Measurements from ENCODE around the gene PDE7B. TPM values are rescaled to one million over a fixed set of nuclear protein-coding genes. Genes with fewer than 3 reads are reported as not detected.

Gene PDE7B
- total and polyA plus RNA-seq, 2 donors (not counting 1 experiment from before 2014, with no cell fraction given), result 2.6 to 7.5 TPM

GRCh38 chr6:136050475-136050874 is 199.0 kb downstream of the PDE7B start:
- Histone ChIP-seq H3K4me2 (replicated peaks; ENCODE audit: low read depth, low read length, poor library complexity, severe bottlenecking) (no peak overlapping the region), H3K4me1 (ENCODE audit: control insufficient read depth in 2 of 2, insufficient read depth in 2 of 2, low read length in 2 of 2) (no peaks in the 10 kb centered on the region), H3K27ac (ENCODE audit: low read length in 2 of 2) (no peak overlapping the region), H3K79me2 (ENCODE audit: control insufficient read depth, insufficient read depth, low read length) (no peaks in the 10 kb centered on the region), H3K9me3 (ENCODE audit: control extremely low read depth in 1 of 3, control insufficient read depth in 2 of 3, insufficient read depth in 1 of 3, low read length in 2 of 3) (no peaks in the 10 kb centered on the region), H3K27me3 (replicated peaks in 1 of 4; ENCODE audit: control extremely low read depth in 1 of 4, control insufficient read depth in 3 of 4, insufficient read depth in 4 of 4, low read length in 3 of 4) (no peaks in the 10 kb centered on the region), H3K36me3 (replicated peaks in 1 of 2; ENCODE audit: control extremely low read depth in 1 of 2, control insufficient read depth in 1 of 2, extremely low read depth in 1 of 2, insufficient read depth in 2 of 2, low read length in 1 of 2) (no peaks in the 10 kb centered on the region), H4K20me1 (ENCODE audit: control insufficient read depth, insufficient read depth, low read length, poor library complexity, severe bottlenecking) (no peaks in the 10 kb centered on the region), H2AFZ (ENCODE audit: insufficient read depth, low read depth, low read length, poor library complexity, severe bottlenecking) (no peak overlapping the region), H3K9ac (ENCODE audit: low read length) (no peak overlapping the region), H3K4me3 (ENCODE audit: control extremely low read depth in 1 of 5, extremely low read depth in 1 of 5, insufficient read depth in 1 of 5, low read depth in 2 of 5, low read length in 4 of 5) (no peak overlapping the region)
- H3K27me3 Mint-ChIP-seq, result no peaks in the 10 kb centered on the region
- intact Hi-C loops (cut with micrococcal nuclease), result no loop called here
- H3K4me3 Mint-ChIP-seq, result no peak overlapping the region
- no peak for DNase-seq
- H3K27ac Mint-ChIP-seq, result no peak overlapping the region
- ATAC-seq (ENCODE audit: low read depth), result no peak
- no peak for TF ChIP-seq CTCF (IDR thresholded peaks at IDR 0.05)
- TF ChIP-seq EZH2 (IDR thresholded peaks at IDR 0.05; ENCODE audit: borderline replicate concordance, insufficient read depth, low read depth, low read length, poor library complexity, severe bottlenecking), result no peak
- ChIA-PET CTCF (no interaction called here), POLR2A (no interaction called here)
- WGBS (ENCODE audit: insufficient coverage), result no CpG with 5 or more reads among the region's 1 CpG
- peaks cover 5% of the 10 kb centered on the region for H3K4me1 Mint-ChIP-seq
- no peaks in the 10 kb centered on the region for H3K9me3 Mint-ChIP-seq (ENCODE audit: insufficient read depth)

- Histone ChIP-seq H3K9me3 (ENCODE audit: control extremely low read depth in 1 of 3, control insufficient read depth in 2 of 3, insufficient read depth in 1 of 3, low read length in 2 of 3) (no peaks in the 10 kb centered on the region), H3K4me1 (ENCODE audit: control insufficient read depth in 2 of 2, insufficient read depth in 2 of 2, low read length in 2 of 2) (no peaks in the 10 kb centered on the region), H3K9ac (ENCODE audit: low read length) (no peak overlapping the region), H3K27me3 (replicated peaks in 1 of 4; ENCODE audit: control extremely low read depth in 1 of 4, control insufficient read depth in 3 of 4, insufficient read depth in 4 of 4, low read length in 3 of 4) (no peaks in the 10 kb centered on the region), H3K79me2 (ENCODE audit: control insufficient read depth, insufficient read depth, low read length) (no peaks in the 10 kb centered on the region), H4K20me1 (ENCODE audit: control insufficient read depth, insufficient read depth, low read length, poor library complexity, severe bottlenecking) (no peaks in the 10 kb centered on the region), H3K36me3 (replicated peaks in 1 of 2; ENCODE audit: control extremely low read depth in 1 of 2, control insufficient read depth in 1 of 2, extremely low read depth in 1 of 2, insufficient read depth in 2 of 2, low read length in 1 of 2) (no peaks in the 10 kb centered on the region), H3K27ac (ENCODE audit: low read length in 2 of 2) (no peak overlapping the region), H3K4me2 (replicated peaks; ENCODE audit: low read depth, low read length, poor library complexity, severe bottlenecking) (no peak overlapping the region), H2AFZ (ENCODE audit: insufficient read depth, low read depth, low read length, poor library complexity, severe bottlenecking) (no peak overlapping the region), H3K4me3 (ENCODE audit: control extremely low read depth in 1 of 5, extremely low read depth in 1 of 5, insufficient read depth in 1 of 5, low read depth in 2 of 5, low read length in 4 of 5) (no peak overlapping the region)
- ATAC-seq (ENCODE audit: low read depth) (no peak), DNase-seq (no peak)
- ChIA-PET POLR2A (no interaction called here), CTCF (no interaction called here)
- WGBS (ENCODE audit: insufficient coverage), result 31% methylated on average over 9 of the region's 12 CpGs
- Mint-ChIP-seq H3K27me3 (no peaks in the 10 kb centered on the region), H3K9me3 (ENCODE audit: insufficient read depth) (no peaks in the 10 kb centered on the region), H3K27ac (no peak overlapping the region), H3K4me1 (peaks cover 5% of the 10 kb centered on the region), H3K4me3 (no peak overlapping the region)
- TF ChIP-seq CTCF (IDR thresholded peaks at IDR 0.05), result no peak
- no peak for TF ChIP-seq EZH2 (IDR thresholded peaks at IDR 0.05; ENCODE audit: borderline replicate concordance, insufficient read depth, low read depth, low read length, poor library complexity, severe bottlenecking)
- intact Hi-C loops (cut with micrococcal nuclease), result no loop called here
These were observed 199.8 kb downstream of the PDE7B start for GRCh38 chr6:136051140-136051775.
